SH-SY5Y (cell line): Measurements from ENCODE around the gene FAM168A.

ENCODE experiments used
- GATA2 ChIP-seq: IDR thresholded peaks from 2 replicates; pipeline ENCODE4 v1.6.1; 2011; ENCODE audit warnings: mild to moderate bottlenecking, low read depth, low read length
- GATA3 ChIP-seq: IDR thresholded peaks from 2 replicates; pipeline ENCODE4 v1.6.1; 2011; ENCODE audit warnings: low read depth, mild to moderate bottlenecking, low read length, moderate library complexity

DNA sequence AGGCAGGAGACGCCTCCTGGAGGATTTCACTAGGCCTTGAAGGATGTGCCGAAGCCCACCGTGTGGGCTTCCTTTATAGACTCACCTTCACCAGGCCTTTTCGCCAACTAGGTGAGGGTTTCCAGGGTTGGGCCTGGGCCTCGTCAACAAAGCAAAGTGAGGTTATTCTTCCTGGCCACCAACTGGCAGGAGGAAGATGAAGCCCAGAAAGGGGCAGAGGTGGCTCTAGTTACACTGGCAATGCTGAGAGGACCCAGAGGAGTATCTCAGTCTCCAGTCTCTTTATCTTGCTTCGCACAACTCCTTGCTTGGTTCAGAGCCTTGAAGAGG, 222.1 kb downstream of the FAM168A start:
- TF ChIP-seq GATA2 (no peak), GATA3 (no peak)
